ENCODE results near the gene HELZ. TPM values are rescaled to one million over a fixed set of nuclear protein-coding genes. Genes with fewer than 3 reads are reported as not detected.

The HELZ gene
- total and polyA plus RNA-seq, 4 donors: 3.8 to 69.2 (median 25.7) TPM

DNA sequence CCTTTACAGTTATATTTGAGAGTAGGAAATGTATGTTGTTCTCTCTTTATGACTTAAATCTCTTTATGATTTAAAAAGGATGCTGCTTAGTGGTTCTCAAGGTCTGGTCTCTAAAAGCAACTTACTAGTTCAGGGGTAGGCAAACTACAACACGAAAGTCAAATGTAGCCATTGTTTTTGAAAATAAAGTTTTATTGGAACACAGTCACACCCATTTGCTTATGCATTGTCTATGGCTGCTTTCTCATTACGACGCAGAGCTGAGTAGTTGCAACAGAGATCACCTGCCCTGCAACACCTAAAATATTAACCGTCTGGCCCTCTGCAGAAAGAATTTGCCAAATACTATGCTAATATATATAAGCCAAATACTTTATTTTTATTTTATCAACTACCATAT lies 58.2 kb downstream of the HELZ start:
- DNase-seq (ENCODE audit: low spot score): no peak
- H3K9ac ChIP-seq (ENCODE audit: low read depth in 1 of 2, low read length in 2 of 2): no peak overlapping the region
- H3K9me3 ChIP-seq (ENCODE audit: control insufficient read depth in 4 of 4, low read length in 3 of 4): no peaks in the 10 kb centered on the region
- peaks cover 3 to 19% (median 14%) of the 10 kb centered on the region in 4 donors for H3K36me3 ChIP-seq (ENCODE audit: control insufficient read depth in 4 of 4, insufficient read depth in 3 of 4, low read depth in 1 of 4, low read length in 3 of 4)
- no peaks in the 10 kb centered on the region for H3K27me3 ChIP-seq (ENCODE audit: control insufficient read depth in 4 of 4, insufficient read depth in 4 of 4, low read length in 3 of 4)
- no peak overlapping the region for H3K27ac ChIP-seq (ENCODE audit: low read depth in 1 of 2, low read length in 2 of 2)
- 95% methylated on average over 4 of the region's 4 CpGs for WGBS
- no peak overlapping the region for H3K4me3 ChIP-seq (ENCODE audit: low read depth in 1 of 3, low read length in 3 of 3)
- TF ChIP-seq RAD21 (IDR thresholded peaks at IDR 0.05) (no peak), FOXA2 (IDR thresholded peaks at IDR 0.05) (no peak), TAF1 (conservative IDR thresholded peaks at IDR 0.05) (no peak), FOXA1 (IDR thresholded peaks at IDR 0.05) (no peak), YY1 (IDR thresholded peaks at IDR 0.05) (no peak), NR2F2 (IDR thresholded peaks at IDR 0.05) (no peak), SP1 (IDR thresholded peaks at IDR 0.05) (no peak), HNF4A (conservative IDR thresholded peaks at IDR 0.05) (no peak), EGR1 (IDR thresholded peaks at IDR 0.05; ENCODE audit: low read depth in 2 of 2) (no peak)
- TF ChIP-seq, protein P1, sequence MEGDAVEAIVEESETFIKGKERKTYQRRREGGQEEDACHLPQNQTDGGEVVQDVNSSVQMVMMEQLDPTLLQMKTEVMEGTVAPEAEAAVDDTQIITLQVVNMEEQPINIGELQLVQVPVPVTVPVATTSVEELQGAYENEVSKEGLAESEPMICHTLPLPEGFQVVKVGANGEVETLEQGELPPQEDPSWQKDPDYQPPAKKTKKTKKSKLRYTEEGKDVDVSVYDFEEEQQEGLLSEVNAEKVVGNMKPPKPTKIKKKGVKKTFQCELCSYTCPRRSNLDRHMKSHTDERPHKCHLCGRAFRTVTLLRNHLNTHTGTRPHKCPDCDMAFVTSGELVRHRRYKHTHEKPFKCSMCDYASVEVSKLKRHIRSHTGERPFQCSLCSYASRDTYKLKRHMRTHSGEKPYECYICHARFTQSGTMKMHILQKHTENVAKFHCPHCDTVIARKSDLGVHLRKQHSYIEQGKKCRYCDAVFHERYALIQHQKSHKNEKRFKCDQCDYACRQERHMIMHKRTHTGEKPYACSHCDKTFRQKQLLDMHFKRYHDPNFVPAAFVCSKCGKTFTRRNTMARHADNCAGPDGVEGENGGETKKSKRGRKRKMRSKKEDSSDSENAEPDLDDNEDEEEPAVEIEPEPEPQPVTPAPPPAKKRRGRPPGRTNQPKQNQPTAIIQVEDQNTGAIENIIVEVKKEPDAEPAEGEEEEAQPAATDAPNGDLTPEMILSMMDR (IDR thresholded peaks at IDR 0.05; ENCODE audit: low read depth, low read length, missing input control): no peak
- TF ChIP-seq, protein P2, sequence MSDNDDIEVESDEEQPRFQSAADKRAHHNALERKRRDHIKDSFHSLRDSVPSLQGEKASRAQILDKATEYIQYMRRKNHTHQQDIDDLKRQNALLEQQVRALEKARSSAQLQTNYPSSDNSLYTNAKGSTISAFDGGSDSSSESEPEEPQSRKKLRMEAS (IDR thresholded peaks at IDR 0.05): no peak
- TF ChIP-seq, protein P3, sequence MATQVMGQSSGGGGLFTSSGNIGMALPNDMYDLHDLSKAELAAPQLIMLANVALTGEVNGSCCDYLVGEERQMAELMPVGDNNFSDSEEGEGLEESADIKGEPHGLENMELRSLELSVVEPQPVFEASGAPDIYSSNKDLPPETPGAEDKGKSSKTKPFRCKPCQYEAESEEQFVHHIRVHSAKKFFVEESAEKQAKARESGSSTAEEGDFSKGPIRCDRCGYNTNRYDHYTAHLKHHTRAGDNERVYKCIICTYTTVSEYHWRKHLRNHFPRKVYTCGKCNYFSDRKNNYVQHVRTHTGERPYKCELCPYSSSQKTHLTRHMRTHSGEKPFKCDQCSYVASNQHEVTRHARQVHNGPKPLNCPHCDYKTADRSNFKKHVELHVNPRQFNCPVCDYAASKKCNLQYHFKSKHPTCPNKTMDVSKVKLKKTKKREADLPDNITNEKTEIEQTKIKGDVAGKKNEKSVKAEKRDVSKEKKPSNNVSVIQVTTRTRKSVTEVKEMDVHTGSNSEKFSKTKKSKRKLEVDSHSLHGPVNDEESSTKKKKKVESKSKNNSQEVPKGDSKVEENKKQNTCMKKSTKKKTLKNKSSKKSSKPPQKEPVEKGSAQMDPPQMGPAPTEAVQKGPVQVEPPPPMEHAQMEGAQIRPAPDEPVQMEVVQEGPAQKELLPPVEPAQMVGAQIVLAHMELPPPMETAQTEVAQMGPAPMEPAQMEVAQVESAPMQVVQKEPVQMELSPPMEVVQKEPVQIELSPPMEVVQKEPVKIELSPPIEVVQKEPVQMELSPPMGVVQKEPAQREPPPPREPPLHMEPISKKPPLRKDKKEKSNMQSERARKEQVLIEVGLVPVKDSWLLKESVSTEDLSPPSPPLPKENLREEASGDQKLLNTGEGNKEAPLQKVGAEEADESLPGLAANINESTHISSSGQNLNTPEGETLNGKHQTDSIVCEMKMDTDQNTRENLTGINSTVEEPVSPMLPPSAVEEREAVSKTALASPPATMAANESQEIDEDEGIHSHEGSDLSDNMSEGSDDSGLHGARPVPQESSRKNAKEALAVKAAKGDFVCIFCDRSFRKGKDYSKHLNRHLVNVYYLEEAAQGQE (IDR thresholded peaks at IDR 0.05): no peak
- TF ChIP-seq, protein P4, sequence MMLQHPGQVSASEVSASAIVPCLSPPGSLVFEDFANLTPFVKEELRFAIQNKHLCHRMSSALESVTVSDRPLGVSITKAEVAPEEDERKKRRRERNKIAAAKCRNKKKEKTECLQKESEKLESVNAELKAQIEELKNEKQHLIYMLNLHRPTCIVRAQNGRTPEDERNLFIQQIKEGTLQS (IDR thresholded peaks at IDR 0.05): no peak
- H3K4me1 ChIP-seq (ENCODE audit: control insufficient read depth in 4 of 4, insufficient read depth in 4 of 4, low read length in 3 of 4): peaks cover 1 to 15% (median 14%) of the 10 kb centered on the region in 4 donors

GRCh38 chr17:67183531-67183930 lies 61.5 kb downstream of the HELZ start:
- Histone ChIP-seq H3K4me3 (ENCODE audit: low read depth in 1 of 3, low read length in 3 of 3) (no peak overlapping the region), H3K36me3 (ENCODE audit: control insufficient read depth in 4 of 4, insufficient read depth in 3 of 4, low read depth in 1 of 4, low read length in 3 of 4) (peaks cover 0 to 16% (median 13%) of the 10 kb centered on the region in 4 donors), H3K4me1 (ENCODE audit: control insufficient read depth in 4 of 4, insufficient read depth in 4 of 4, low read length in 3 of 4) (peaks cover 1 to 26% (median 20%) of the 10 kb centered on the region in 4 donors), H3K9me3 (ENCODE audit: control insufficient read depth in 4 of 4, low read length in 3 of 4) (no peaks in the 10 kb centered on the region), H3K27me3 (ENCODE audit: control insufficient read depth in 4 of 4, insufficient read depth in 4 of 4, low read length in 3 of 4) (no peaks in the 10 kb centered on the region), H3K9ac (ENCODE audit: low read depth in 1 of 2, low read length in 2 of 2) (no peak overlapping the region), H3K27ac (ENCODE audit: low read depth in 1 of 2, low read length in 2 of 2) (no peak overlapping the region)
- TF ChIP-seq HNF4G (IDR thresholded peaks at IDR 0.05) (no peak), FOXA1 (IDR thresholded peaks at IDR 0.05) (no peak), YY1 (IDR thresholded peaks at IDR 0.05) (no peak), RAD21 (IDR thresholded peaks at IDR 0.05) (no peak)
- TF ChIP-seq, protein P3 (IDR thresholded peaks at IDR 0.05): no peak
- TF ChIP-seq, protein P1 (IDR thresholded peaks at IDR 0.05; ENCODE audit: low read depth, low read length, missing input control): no peak
- DNase-seq (ENCODE audit: low spot score): no peak
- 73% methylated on average over 1 of the region's 1 CpG for WGBS
